Vagina (tissue), 2 donors: ENCODE measurements around the gene RNF215.

Source experiments
- CTCF ChIP-seq, 3 experiments: fragments of 450-650 bp in 2 of 3; fragments of 200-600 bp in 1 of 3; sonication (generic) in 1 of 3; IDR thresholded peaks; one replicate each; pipeline ENCODE4 v1.5.1; 2017 to 2019; ENCODE audit warnings: antibody characterized with exemption in 3 of 3, mild to moderate bottlenecking in 2 of 3, moderate library complexity in 2 of 3
- POLR2A ChIP-seq, 2 donors: fragments of 450-650 bp; IDR thresholded peaks; one replicate each; pipeline ENCODE4 v1.6.1; 2017; ENCODE audit warnings: antibody characterized with exemption in 2 of 2, mild to moderate bottlenecking in 2 of 2, moderate library complexity in 2 of 2

GRCh38 chr22:30408388-30409102 lies 21.3 kb upstream of the RNF215 start:
- TF ChIP-seq CTCF (IDR thresholded peaks at IDR 0.05) (no peak), POLR2A (IDR thresholded peaks at IDR 0.05) (no peak)
